CD4-positive, alpha-beta T cell treated with Interleukin-15 for 1 hour (primary cell): ENCODE results near the gene ADAM19.
A peak's percentile ranks its signal among the peaks of the same experiment; 100 is the strongest.
"Not testable (repeated sequence)": the region's sequence is repeated elsewhere in the genome, so short reads cannot be mapped to it uniquely, and the experiment has no call there.

Source experiments
- DNase-seq: peaks from one replicate; pipeline ENCODE4 v3.0.0-alpha.2; 2020

Gene ADAM19

DNA sequence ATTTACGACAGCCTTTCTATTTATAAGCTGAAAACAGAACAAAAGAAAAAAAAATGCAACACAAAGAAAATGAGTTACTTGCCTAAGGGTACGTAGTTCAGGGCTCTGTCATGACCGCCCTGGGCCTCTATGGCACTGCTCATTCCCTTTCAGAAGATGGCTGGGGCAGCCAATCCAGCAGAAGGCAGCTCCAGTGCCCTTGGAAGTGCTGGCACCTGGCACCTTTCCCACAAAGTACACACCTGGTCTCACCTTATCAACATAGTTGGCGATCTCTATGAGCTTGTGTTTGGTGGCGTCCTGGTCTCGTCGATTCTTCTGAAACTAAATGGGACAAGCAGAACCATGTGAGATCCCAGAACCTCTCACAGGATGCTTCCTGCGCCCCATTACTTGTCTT is 62.4 kb downstream of the ADAM19 start:
- DNase-seq = no peak

- no peak for DNase-seq
These were observed 63.6 kb downstream of the ADAM19 start for GRCh38 chr5:157511651-157512644.

DNA sequence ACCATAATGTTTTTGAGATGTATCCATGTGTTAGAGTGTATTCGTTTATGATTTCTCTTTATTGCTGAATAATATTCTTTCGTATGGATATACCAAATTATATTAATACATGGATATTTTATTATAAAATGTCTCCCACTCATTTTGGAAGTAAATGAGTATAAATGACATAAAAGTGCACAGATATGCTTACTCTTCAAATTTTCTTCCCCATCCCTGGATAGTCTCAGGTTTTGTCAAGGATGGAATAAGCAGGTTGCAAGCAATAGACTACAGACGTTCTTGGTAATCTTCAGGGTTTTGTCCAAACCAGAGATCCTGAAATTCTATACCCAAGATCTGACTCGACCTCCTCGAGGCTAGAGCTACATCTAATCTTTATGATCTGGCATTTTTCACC is 64.9 kb downstream of the ADAM19 start:
- no peak for DNase-seq

GRCh38 chr5:157509587-157509986 is 66.0 kb downstream of the ADAM19 start:
- DNase-seq = no peak

DNA sequence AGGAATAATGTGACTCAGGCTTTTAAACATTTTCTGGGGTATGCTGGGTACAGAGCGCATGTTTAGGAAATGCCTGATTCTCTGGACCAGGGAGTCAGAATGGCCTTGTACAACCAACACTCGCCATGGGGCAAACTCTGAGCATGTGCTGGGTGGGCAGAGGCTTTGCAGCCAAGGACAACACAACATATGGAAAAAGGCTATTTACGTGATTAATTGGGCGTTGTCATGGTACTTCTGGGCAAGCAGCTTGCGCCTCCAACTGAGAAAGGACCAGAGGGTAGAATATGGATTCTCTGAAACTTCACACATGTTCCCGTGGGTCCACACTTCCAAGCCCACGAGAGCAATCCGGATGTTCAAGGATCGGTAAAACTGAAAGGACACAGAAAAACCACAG is 66.5 kb downstream of the ADAM19 start:
- no peak for DNase-seq

DNA sequence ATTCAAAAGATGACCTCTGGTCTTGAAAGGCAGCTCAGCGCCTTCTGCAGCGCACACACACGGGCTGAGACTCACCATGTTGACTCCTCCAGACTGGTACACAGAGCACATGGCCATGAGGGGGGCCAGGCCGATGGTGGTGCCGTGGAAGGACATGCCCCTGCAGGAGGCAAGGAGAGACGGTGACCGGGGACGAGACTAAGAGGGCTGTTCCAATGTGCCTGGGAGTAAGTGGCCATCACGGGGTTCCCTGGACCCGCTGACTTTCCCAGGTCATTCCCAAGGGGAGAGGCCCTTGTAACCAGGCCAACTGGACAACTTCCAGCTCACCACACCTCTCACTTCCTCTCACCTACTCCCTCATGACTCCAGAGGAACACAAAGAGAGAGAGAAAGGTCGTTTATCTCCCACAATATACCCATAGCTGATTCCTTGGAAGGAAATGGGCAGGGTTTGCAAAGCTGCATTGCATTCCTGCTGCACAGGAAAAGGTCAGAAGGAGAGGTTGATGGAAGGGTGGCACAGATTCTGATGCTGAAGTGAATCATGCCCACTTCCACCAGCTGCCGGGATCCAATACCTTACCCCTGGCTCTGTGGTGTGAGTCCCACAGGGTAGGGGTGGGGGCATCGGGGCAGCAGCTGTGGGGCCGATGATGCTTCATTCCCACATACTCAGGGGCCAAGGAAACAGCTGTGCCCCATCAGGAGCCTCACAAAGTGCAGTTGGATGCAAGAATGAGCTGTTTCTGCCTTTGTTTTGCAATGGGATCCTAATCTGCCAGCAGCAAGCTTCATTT is 68.4 kb downstream of the ADAM19 start:
- no peak for DNase-seq

DNA sequence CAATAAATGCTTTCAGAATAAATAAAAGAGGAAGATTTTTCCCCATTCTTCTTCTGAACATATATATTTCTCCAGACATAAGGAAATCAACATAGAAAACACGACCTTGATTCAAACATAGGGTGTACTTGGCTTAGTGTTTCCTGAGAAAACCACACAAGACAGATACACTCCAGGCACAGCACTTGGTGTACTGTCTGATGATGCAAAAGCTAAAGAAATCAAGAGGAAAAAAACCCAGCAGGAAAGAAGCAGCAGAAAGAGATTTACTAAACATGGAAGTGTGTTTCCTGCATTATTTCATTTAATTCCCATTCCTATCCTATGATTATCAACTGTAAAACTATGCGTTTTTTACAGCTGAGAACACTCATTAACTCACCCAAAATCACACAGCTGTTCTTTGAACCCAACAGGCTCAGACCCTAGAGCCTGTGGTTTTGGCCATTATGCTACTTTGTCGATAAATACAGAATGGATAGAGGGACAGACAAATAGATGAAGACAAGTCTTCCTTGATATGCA is 69.4 kb downstream of the ADAM19 start:
- DNase-seq = no peak

GRCh38 chr5:157505496-157505895 is 70.1 kb downstream of the ADAM19 start:
- DNase-seq = no peak

DNA sequence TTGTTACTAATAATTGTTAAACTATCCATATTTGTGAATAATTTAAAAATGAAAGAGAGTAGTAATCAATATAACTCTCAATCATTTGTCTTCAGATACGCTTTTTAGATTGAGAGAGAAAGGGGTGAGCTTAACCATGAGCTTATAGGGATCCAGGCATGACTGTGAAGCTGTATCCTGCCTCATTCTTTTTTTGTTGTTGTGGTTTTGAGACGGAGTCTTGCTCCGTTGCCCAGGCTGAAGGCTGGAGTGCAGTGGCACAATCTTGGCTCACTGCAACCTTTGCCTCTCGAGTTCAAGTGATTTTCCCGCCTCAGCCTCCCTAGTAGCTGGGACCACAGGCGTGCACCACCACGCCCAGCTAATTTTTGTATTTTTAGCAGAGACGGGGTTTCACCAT is 71.5 kb downstream of the ADAM19 start:
- no peak for DNase-seq

- DNase-seq = peak; percentile 49
These were observed 73.4 kb downstream of the ADAM19 start for GRCh38 chr5:157502143-157502647.

DNA sequence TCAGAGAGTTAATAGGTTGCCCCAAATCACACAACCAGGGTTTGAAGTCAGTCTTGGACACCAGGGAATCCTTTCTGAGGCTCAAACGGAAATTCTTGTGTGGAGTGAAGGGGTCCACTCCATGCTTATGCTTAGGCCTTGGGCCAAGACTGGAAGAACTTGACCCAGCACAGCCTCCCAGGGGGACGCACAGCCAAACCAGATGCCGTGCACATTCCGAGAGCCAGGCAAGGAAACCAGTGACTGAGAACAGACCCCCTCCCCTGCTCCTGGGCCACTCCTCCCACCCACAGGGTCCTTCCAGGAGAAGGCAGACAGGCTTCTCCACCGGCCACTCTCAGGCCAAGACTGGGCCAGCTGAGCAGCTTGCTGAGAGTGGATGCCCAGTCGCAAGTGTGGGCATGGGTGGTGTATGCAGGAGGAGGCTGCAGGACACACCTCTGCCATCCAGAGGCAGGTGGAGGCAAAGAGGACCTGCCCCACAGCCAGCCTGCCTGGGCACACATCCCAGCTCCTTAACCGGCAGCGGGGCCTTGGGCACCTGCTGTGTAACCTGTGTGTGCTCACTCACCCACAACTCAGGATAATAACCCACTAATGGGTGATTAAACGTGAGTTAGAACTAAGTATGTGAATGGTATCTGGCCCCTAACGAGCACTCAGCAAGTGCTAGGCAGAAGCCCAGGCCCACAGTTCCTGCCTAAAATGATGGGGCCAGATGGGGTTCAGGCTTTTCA is 77.5 kb downstream of the ADAM19 start:
- DNase-seq = no peak

- no peak for DNase-seq
These were observed 78.7 kb downstream of the ADAM19 start for GRCh38 chr5:157496864-157497263.

GRCh38 chr5:157494178-157494832 is 81.3 kb downstream of the ADAM19 start:
- DNase-seq = peak; percentile 64

- no peak for DNase-seq
These were observed 82.7 kb downstream of the ADAM19 start for GRCh38 chr5:157492886-157493285.

- DNase-seq = no peak
These were observed 84.0 kb downstream of the ADAM19 start for GRCh38 chr5:157491471-157491995.

DNA sequence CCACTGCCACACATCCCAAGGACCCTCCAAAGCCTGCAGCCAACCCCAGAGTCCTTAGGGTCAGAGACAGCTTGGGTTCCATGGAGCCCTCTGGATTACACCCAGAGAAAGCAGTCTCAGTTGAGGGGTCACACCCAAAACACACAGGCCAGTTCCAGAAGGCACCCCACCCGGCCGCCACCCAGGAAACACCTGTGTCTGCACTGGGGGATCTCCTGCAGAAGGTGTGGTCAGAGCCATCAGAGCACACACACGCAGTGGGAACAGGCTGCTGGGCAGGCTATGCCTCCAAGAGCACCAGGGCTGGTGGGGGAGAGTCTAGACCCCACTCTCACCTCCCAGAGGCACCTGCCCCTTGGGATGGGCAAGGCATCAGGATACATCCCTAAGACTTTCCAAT is 88.2 kb downstream of the ADAM19 start:
- peak; percentile 77 for DNase-seq

DNA sequence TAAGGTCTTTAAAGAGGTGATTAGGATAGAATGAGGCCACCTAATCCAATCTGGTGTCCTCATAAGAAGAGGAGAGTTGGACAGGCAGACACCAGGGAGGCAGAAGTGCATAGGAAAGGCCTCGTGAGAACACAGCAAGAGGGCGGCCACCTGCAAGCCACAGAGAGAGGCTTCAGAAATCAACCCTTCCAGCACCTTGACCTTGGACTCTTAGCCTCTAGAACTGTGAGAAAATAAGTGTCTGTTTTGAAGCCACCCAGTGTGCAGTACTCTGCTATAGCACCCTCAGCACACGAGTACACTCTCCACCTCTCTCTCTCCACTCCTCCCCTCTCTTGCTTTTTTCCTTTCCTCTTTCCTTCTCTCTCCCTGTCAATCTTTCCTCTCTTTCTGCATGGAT is 88.7 kb downstream of the ADAM19 start:
- DNase-seq = no peak

GRCh38 chr5:157486221-157486681 is 89.3 kb downstream of the ADAM19 start:
- DNase-seq = peak; percentile 46

DNA sequence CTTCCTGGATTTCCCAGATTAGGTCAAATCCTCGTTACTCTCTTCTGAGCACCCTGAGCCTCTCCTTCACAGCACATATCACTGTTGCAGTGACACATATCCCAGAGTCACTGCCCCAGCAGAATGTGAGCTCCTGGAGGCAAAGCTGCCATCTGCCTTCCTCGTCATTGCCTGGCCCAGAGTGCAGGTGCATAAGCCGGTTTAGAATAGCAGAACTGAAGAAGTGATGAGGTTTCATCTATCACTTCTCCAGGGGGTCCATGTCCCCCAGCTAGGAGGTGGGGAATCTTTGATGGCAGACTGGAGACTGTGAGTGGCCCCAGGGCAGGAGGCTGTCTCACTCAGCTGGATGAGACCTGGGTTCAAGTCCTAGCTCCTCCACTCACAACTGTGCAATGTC is 89.8 kb downstream of the ADAM19 start:
- DNase-seq = peak; percentile 34

- DNase-seq = no peak
These were observed 90.2 kb downstream of the ADAM19 start for GRCh38 chr5:157485340-157485739.

- no peak for DNase-seq
These were observed 90.8 kb downstream of the ADAM19 start for GRCh38 chr5:157484768-157485167.

DNA sequence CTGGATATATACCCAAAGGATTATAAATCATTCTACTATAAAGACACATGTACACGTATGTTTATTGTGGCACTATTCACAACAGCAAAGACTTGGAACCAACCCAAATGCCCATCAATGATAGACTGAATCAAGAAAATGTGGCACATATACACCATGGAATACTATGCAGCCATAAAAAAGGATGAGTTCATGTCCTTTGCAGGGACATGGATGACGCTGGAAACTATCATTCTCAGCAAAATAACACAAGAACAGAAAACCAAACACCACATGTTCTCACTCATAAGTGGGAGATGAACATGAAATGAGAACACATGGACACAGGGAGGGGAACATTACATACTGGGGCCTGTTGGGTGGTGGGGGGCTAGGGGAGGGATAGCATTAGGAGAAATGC is 92.9 kb downstream of the ADAM19 start:
- DNase-seq = not testable (repeated sequence)
